Endothelial cell of umbilical vein (primary cell): ENCODE results near the gene FBXO2. TPM values are rescaled to one million over a fixed set of nuclear protein-coding genes. Genes with fewer than 3 reads are reported as not detected.

ENCODE experiments used
- BruUV-seq: library from RNA; stranded (reverse); fragments of 400-500 nt; replicated peaks from 2 replicates; lab custom pipeline; 2021; lab: Mats Ljungman, UMichigan
- CTCF ChIA-PET: fragments of 300-600, 350-600 bp; sonication (Branson Sonifier 250); formaldehyde crosslinking; loops from one replicate; lab custom pipeline; 2021; ENCODE audit warnings: antibody characterized with exemption, inconsistent platforms; lab: Charles Lee
- POLR2A ChIA-PET: fragments of 300-600, 350-600 bp; sonication (Branson Sonifier 250); formaldehyde crosslinking; loops from one replicate; lab custom pipeline; 2021; ENCODE audit warnings: antibody characterized with exemption, inconsistent platforms; lab: Charles Lee
- DNase-seq: peaks from one replicate; pipeline ENCODE4 v3.0.0-alpha.2; 2011; ENCODE audit warnings: low read depth, low spot score
- FAIRE-seq: peaks from 2 replicates; lab custom pipeline; 2011; peaks lifted over from hg19 to GRCh38; lab: Jason Lieb, UNC
- H2AFZ ChIP-seq: 2 replicates; pipeline ENCODE4 v1.6.0; 2012; ENCODE audit warnings: low read depth, low read length, control low read depth, inconsistent platforms
- H3K27ac ChIP-seq: 2 replicates; pipeline ENCODE4 v1.5.1; 2011; ENCODE audit warnings: low read depth, mild to moderate bottlenecking, control low read depth, low read length, moderate library complexity; ENCODE audit not compliant: insufficient read depth
- H3K27me3 ChIP-seq, 2 experiments: 2 replicates each; pipeline versions ENCODE4 v1.6.0 to v1.6.1; 2011; ENCODE audit warnings: low read length in 2 of 2, mixed read lengths in 1 of 2; ENCODE audit not compliant: control insufficient read depth in 2 of 2, insufficient read depth in 2 of 2
- H3K36me3 ChIP-seq, 2 experiments: 2 replicates in 1 of 2; 3 replicates in 1 of 2; pipeline ENCODE4 v1.5.1; 2011; ENCODE audit warnings: low read length in 2 of 2, mild to moderate bottlenecking in 1 of 2, moderate library complexity in 1 of 2; ENCODE audit not compliant: control insufficient read depth in 2 of 2, insufficient read depth in 2 of 2; ENCODE audit errors: extremely low read depth in 1 of 2
- H3K4me1 ChIP-seq: 3 replicates; pipeline ENCODE4 v1.5.1; 2011; ENCODE audit warnings: mild to moderate bottlenecking, low read length; ENCODE audit not compliant: control insufficient read depth, insufficient read depth; ENCODE audit errors: extremely low read depth
- H3K4me2 ChIP-seq: 2 replicates; pipeline ENCODE4 v1.6.1; 2011; ENCODE audit warnings: low read length, control low read depth, mixed read lengths; ENCODE audit not compliant: insufficient read depth
- H3K4me3 ChIP-seq, 3 experiments: fragments of 200-600 bp in 1 of 3; sonication (generic), shearing (Covaris generic) in 1 of 3; replicated peaks in 1 of 3; 2 replicates each; pipeline ENCODE4 v1.5.1; 2011 to 2016; ENCODE audit warnings: control low read depth in 3 of 3, low read length in 3 of 3, mild to moderate bottlenecking in 2 of 3, inconsistent platforms in 1 of 3, low read depth in 1 of 3, moderate library complexity in 1 of 3; ENCODE audit not compliant: insufficient read depth in 1 of 3
- H3K79me2 ChIP-seq: 2 replicates; pipeline ENCODE4 v1.6.0; 2012; ENCODE audit warnings: low read length, inconsistent platforms; ENCODE audit not compliant: control insufficient read depth, insufficient read depth
- H3K9ac ChIP-seq: replicated peaks from 2 replicates; pipeline ENCODE3; 2011; ENCODE audit warnings: low read length, control low read depth; ENCODE audit not compliant: insufficient read depth; ENCODE audit errors: extremely low read depth
- H3K9me1 ChIP-seq: replicated peaks from 3 replicates; pipeline ENCODE4 v1.6.0; 2011; ENCODE audit warnings: mild to moderate bottlenecking, low read length; ENCODE audit not compliant: control insufficient read depth, insufficient read depth; ENCODE audit errors: extremely low read depth
- H3K9me3 ChIP-seq: replicated peaks from 2 replicates; pipeline ENCODE4 v1.5.1; 2012; ENCODE audit warnings: low read length, inconsistent platforms; ENCODE audit not compliant: control insufficient read depth, insufficient read depth
- H4K20me1 ChIP-seq: replicated peaks from 2 replicates; pipeline ENCODE3; 2011; ENCODE audit warnings: mild to moderate bottlenecking, low read length; ENCODE audit not compliant: control insufficient read depth, insufficient read depth; ENCODE audit errors: extremely low read depth
- CTCF ChIP-seq, 2 donors: IDR thresholded peaks; 1 replicate in 1 of 2; 2 replicates in 1 of 2; pipeline ENCODE4 v1.5.1; 2011; ENCODE audit warnings: low read length in 2 of 2, mild to moderate bottlenecking in 2 of 2, moderate library complexity in 2 of 2, control low read depth in 1 of 2, inconsistent platforms in 1 of 2, low read depth in 1 of 2; ENCODE audit not compliant: insufficient read depth in 1 of 2; ENCODE audit errors: extremely low read depth in 1 of 2
- EZH2 ChIP-seq: IDR thresholded peaks from 2 replicates; pipeline ENCODE4 v1.6.1; 2012; ENCODE audit warnings: borderline replicate concordance, low read depth, mild to moderate bottlenecking, moderate library complexity, low read length, inconsistent platforms; ENCODE audit not compliant: severe bottlenecking
- FOS ChIP-seq: IDR thresholded peaks from 2 replicates; pipeline ENCODE4 v1.6.1; 2011; ENCODE audit warnings: mild to moderate bottlenecking, low read length, moderate library complexity, borderline replicate concordance; ENCODE audit not compliant: insufficient read depth
- GATA2 ChIP-seq: IDR thresholded peaks from 2 replicates; pipeline ENCODE4 v1.7.0; 2011; ENCODE audit warnings: low read depth, mild to moderate bottlenecking, moderate library complexity, mixed read lengths, low read length; ENCODE audit not compliant: insufficient read length, insufficient read depth
- JUN ChIP-seq: IDR thresholded peaks from 2 replicates; pipeline ENCODE4 v1.6.1; 2011; ENCODE audit warnings: borderline replicate concordance, low read depth; ENCODE audit not compliant: insufficient read length, insufficient read depth
- MAX ChIP-seq: IDR thresholded peaks from 2 replicates; pipeline ENCODE4 v1.6.1; 2011; ENCODE audit not compliant: insufficient read depth, insufficient read length
- MYC ChIP-seq: IDR thresholded peaks from one replicate; pipeline ENCODE4 v1.6.1; 2011; ENCODE audit warnings: mild to moderate bottlenecking, low read depth, low read length
- POLR2A ChIP-seq: IDR thresholded peaks from 2 replicates; pipeline ENCODE4 v1.6.1; 2012; ENCODE audit warnings: low read depth, mild to moderate bottlenecking, control low read depth, low read length
- POLR2AphosphoS5 ChIP-seq: IDR thresholded peaks from 2 replicates; pipeline ENCODE4 v1.6.1; 2012; ENCODE audit warnings: low read depth, mild to moderate bottlenecking, control low read depth, low read length, moderate library complexity; ENCODE audit not compliant: insufficient read depth
- dilution Hi-C: fragments of 300-500 bp; cut with MboI; formaldehyde crosslinking; loops from one replicate; pipeline ENCODE4 v1.15.0; 2019; ENCODE audit warnings: low sequenced_read_pairs; ENCODE audit not compliant: extremely low pct_ligation_motif_present
- intact Hi-C: fragments of 100-400 bp; cut with micrococcal nuclease; formaldehyde crosslinking; loops from one replicate; pipeline ENCODE4 v1.10.0; 2022
- polyA plus RNA-seq, 4 experiments: library from polyadenylated mRNA; depleted of rRNA in 3 of 4; stranded (reverse) in 3 of 4; unstranded in 1 of 4; fragments of >200 nt; gene quantifications; 2 replicates each; pipeline versions ENCODE4 v1.2.1 to v1.2.3, GENCODE V29; 2011 to 2012; ENCODE audit warnings: missing spikeins in 1 of 4
- total RNA-seq: library from RNA; stranded (reverse); gene quantifications from 2 replicates; pipeline ENCODE4 v1.2.3, GENCODE V29; 2021

The FBXO2 gene
- total and polyA plus RNA-seq, 2 donors (not counting 3 experiments of a cell fraction or from before 2014, with no cell fraction given), result 0.42 to 0.91 TPM

DNA sequence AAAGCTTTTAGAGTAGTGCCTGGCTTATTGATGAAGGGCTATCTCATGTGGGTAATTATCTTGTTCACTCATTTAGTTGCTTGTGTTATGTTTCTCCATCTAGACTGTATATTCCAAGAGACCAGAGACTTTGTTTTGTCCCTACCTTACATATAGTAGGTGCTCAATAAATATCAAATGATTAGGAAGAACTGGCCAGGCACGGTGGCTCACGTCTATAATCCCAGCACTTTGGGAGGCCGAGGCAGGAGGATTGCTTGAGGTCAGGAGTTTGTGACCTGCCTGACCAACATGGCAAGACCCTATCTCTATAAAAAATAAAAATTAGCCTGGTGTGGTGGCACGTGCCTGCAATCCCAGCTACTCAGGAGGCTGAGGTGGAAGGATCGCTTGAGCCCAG is 9.0 kb downstream of the FBXO2 start:
- H3K36me3 ChIP-seq, result no peaks in the 10 kb centered on the region
- no TSS peak for BruUV-seq
- POLR2A ChIA-PET, result interaction anchor here (1.2 kb wide), 1 partner anchor 608 kb away, joined by 3 read pairs; no protein-coding TSS in a partner anchor
- CTCF ChIA-PET, result interaction anchor here (0.6 to 12.8 kb wide), 40 partner anchors 8 to 614 kb away, joined by 3 to 373 read pairs (median 4); partner anchors contain the start of genes AGTRAP, ANGPTL7, FBXO2 and FBXO44
- DNase-seq, result no peak
- TF ChIP-seq JUN (no peak), POLR2AphosphoS5 (no peak)
- no peaks in the 10 kb centered on the region for H4K20me1 ChIP-seq
- no peak for FAIRE-seq
- H2AFZ ChIP-seq, result no peak overlapping the region
- H3K9me1 ChIP-seq, result no peaks in the 10 kb centered on the region
- H3K4me2 ChIP-seq, result no peak overlapping the region
- no peak overlapping the region for H3K9ac ChIP-seq
- intact Hi-C loops (no loop called here), dilution Hi-C loops (no loop called here)
- no peak overlapping the region for H3K4me3 ChIP-seq
- H3K9me3 ChIP-seq, result no peaks in the 10 kb centered on the region
- no peaks in the 10 kb centered on the region for H3K79me2 ChIP-seq
- no peak overlapping the region for H3K27ac ChIP-seq
- no peaks in the 10 kb centered on the region for H3K27me3 ChIP-seq
- no peaks in the 10 kb centered on the region for H3K4me1 ChIP-seq

DNA sequence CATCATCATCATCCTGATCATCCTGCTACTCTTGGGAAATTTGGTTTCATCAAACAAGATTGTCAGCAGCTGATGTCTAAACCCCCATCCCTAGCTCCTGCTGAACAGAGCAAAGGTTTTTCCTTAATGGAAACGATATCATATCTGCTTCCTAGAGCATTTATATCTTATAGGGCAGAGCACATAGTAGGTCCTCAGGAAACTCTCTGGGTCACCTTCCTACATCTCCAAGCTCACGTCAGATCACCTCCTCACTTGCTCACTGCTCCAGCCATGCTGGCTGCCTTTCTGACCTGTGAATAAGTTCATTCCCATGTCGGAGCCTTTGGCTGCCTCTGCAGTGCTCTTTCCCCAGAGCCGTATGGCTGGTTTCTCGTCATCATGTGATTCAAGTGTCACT is 10.4 kb downstream of the FBXO2 start:
- no peaks in the 10 kb centered on the region for H4K20me1 ChIP-seq
- H3K9me3 ChIP-seq, result no peaks in the 10 kb centered on the region
- DNase-seq (no peak), FAIRE-seq (no peak)
- H2AFZ ChIP-seq, result no peak overlapping the region
- no peak overlapping the region for H3K27ac ChIP-seq
- TF ChIP-seq POLR2A (no peak), MAX (no peak), JUN (no peak), POLR2AphosphoS5 (no peak), GATA2 (no peak), EZH2 (no peak), CTCF (IDR thresholded peaks at IDR 0.05; ENCODE audit: extremely low read depth in 1 of 2, insufficient read depth in 1 of 2, low read depth in 1 of 2, low read length in 2 of 2) (no peak), MYC (no peak), FOS (no peak)
- H3K4me2 ChIP-seq, result no peak overlapping the region
- H3K4me1 ChIP-seq, result no peaks in the 10 kb centered on the region
- dilution Hi-C loops, result no loop called here
- ChIA-PET CTCF (interaction anchor here (0.6 to 12.8 kb wide), 19 partner anchors 10 to 612 kb away, joined by 3 to 373 read pairs (median 5); partner anchors contain the start of genes FBXO2, MTOR and UBIAD1), POLR2A (interaction anchor here (0.7 kb wide), 1 partner anchor 606 kb away, joined by 3 read pairs; no protein-coding TSS in a partner anchor)
- H3K9ac ChIP-seq, result no peak overlapping the region
- no TSS peak for BruUV-seq
- intact Hi-C loops, result no loop called here
- no peaks in the 10 kb centered on the region for H3K36me3 ChIP-seq
- no peaks in the 10 kb centered on the region for H3K27me3 ChIP-seq
- H3K9me1 ChIP-seq, result no peaks in the 10 kb centered on the region
- H3K79me2 ChIP-seq, result no peaks in the 10 kb centered on the region
- no peak overlapping the region for H3K4me3 ChIP-seq
